OCI-LY7 (cell line): ENCODE results near the gene STK10.

Source experiments
- CTCF ChIP-seq: fragments of 200-600 bp; sonication (generic); conservative IDR thresholded peaks from 2 replicates; pipeline ENCODE4 v1.5.1; 2014; ENCODE audit warnings: mild to moderate bottlenecking, antibody characterized with exemption, low read length, moderate library complexity, mixed read lengths
- EZH2phosphoT487 ChIP-seq: fragments of 200-600 bp; sonication (generic); IDR thresholded peaks from 2 replicates; pipeline ENCODE4 v1.6.1; 2018; ENCODE audit warnings: low read depth, borderline replicate concordance, mild to moderate bottlenecking, mixed run types, antibody characterized with exemption, low read length, moderate library complexity, mixed read lengths

GRCh38 chr5:172137046-172137445, 51.0 kb downstream of the STK10 start:
- TF ChIP-seq CTCF, result no peak
- TF ChIP-seq EZH2phosphoT487, result no peak
